Measurements from ENCODE around the gene EXOC1.

GRCh38 chr4:55808186-55808585, 45.3 kb upstream of the EXOC1 start:
- TF ChIP-seq CTCF (IDR thresholded peaks at IDR 0.05; ENCODE audit: insufficient read depth, low read length, poor library complexity, severe bottlenecking) (no peak), EZH2phosphoT487 (conservative IDR thresholded peaks at IDR 0.05; ENCODE audit: low read length) (no peak)

Measured in SU-DHL-6 (cell line).